HG02610 (cell line): Measurements from ENCODE around the gene IQGAP2.

Source experiments
- ATAC-seq: cut with Tn5 transposase; IDR thresholded peaks from one replicate; pipeline ENCODE4 v1.9.1; 2021; ENCODE audit warnings: mild to moderate bottlenecking, moderate library complexity; ENCODE audit not compliant: unreplicated experiment

Gene IQGAP2

GRCh38 chr5:76682387-76682786 lies 279.3 kb downstream of the IQGAP2 start:
- ATAC-seq = no peak

- ATAC-seq = no peak
Observed at GRCh38 chr5:76683816-76684731, 281.0 kb downstream of the IQGAP2 start.

- ATAC-seq = no peak
Observed at GRCh38 chr5:76684756-76685519, 281.9 kb downstream of the IQGAP2 start.

- no peak for ATAC-seq
Observed at GRCh38 chr5:76685704-76686103, 282.6 kb downstream of the IQGAP2 start.

- ATAC-seq = no peak
Observed at GRCh38 chr5:76688212-76688611, 285.1 kb downstream of the IQGAP2 start.

GRCh38 chr5:76688836-76689235 lies 285.8 kb downstream of the IQGAP2 start:
- ATAC-seq = no peak

GRCh38 chr5:76689321-76690036 lies 286.4 kb downstream of the IQGAP2 start:
- ATAC-seq = no peak

- no peak for ATAC-seq
Observed at GRCh38 chr5:76690037-76690679, 287.1 kb downstream of the IQGAP2 start.

- no peak for ATAC-seq
Observed at GRCh38 chr5:76690704-76691466, 287.8 kb downstream of the IQGAP2 start.

GRCh38 chr5:76691467-76692273 lies 288.6 kb downstream of the IQGAP2 start:
- ATAC-seq = peak; percentile 84

GRCh38 chr5:76692274-76692540 lies 289.1 kb downstream of the IQGAP2 start:
- ATAC-seq = no peak

- no peak for ATAC-seq
Observed at GRCh38 chr5:76692651-76693050, 289.6 kb downstream of the IQGAP2 start.

- no peak for ATAC-seq
Observed at GRCh38 chr5:76693141-76693540, 290.1 kb downstream of the IQGAP2 start.

- ATAC-seq = no peak
Observed at GRCh38 chr5:76694317-76694716, 291.2 kb downstream of the IQGAP2 start.

GRCh38 chr5:76695346-76695745 lies 292.3 kb downstream of the IQGAP2 start:
- ATAC-seq = no peak

- ATAC-seq = no peak
Observed at GRCh38 chr5:76696251-76696650, 293.2 kb downstream of the IQGAP2 start.

GRCh38 chr5:76697670-76698069 lies 294.6 kb downstream of the IQGAP2 start:
- ATAC-seq = no peak

- ATAC-seq = no peak
Observed at GRCh38 chr5:76700571-76700970, 297.5 kb downstream of the IQGAP2 start.

- ATAC-seq = no peak
Observed at GRCh38 chr5:76701298-76701697, 298.2 kb downstream of the IQGAP2 start.

GRCh38 chr5:76703707-76704106 lies 300.6 kb downstream of the IQGAP2 start:
- no peak for ATAC-seq
